H9 (cell line): Measurements from ENCODE around the gene DLX5. TPM values are rescaled to one million over a fixed set of nuclear protein-coding genes. Genes with fewer than 3 reads are reported as not detected.

Experiments
- DNase-seq: peaks from one replicate; pipeline ENCODE4 v3.0.0-alpha.2; 2017
- H2AFZ ChIP-seq: one replicate; pipeline ENCODE4 v1.6.1; 2013; ENCODE audit warnings: mild to moderate bottlenecking, low read length, control low read depth, moderate library complexity
- H2AK5ac ChIP-seq: 2 replicates; pipeline ENCODE4 v1.6.1; 2013; ENCODE audit warnings: low read length, control low read depth, mixed read lengths; ENCODE audit not compliant: insufficient read length
- H2BK120ac ChIP-seq: one replicate; pipeline ENCODE4 v1.6.1; 2013; ENCODE audit warnings: low read depth, mild to moderate bottlenecking, low read length, control low read depth, inconsistent platforms; ENCODE audit not compliant: poor library complexity, severe bottlenecking
- H2BK12ac ChIP-seq: 2 replicates; pipeline ENCODE4 v1.6.1; 2013; ENCODE audit warnings: low read length, control low read depth, mixed read lengths, low read depth; ENCODE audit not compliant: insufficient read length
- H2BK15ac ChIP-seq: 2 replicates; pipeline ENCODE4 v1.6.1; 2013; ENCODE audit warnings: low read depth, low read length, control low read depth
- H2BK20ac ChIP-seq: one replicate; pipeline ENCODE4 v1.6.1; 2013; ENCODE audit warnings: low read depth, mild to moderate bottlenecking, low read length, control low read depth, inconsistent platforms; ENCODE audit not compliant: poor library complexity, severe bottlenecking
- H2BK5ac ChIP-seq: 2 replicates; pipeline ENCODE4 v1.6.1; 2013; ENCODE audit warnings: low read length, control low read depth, mixed read lengths; ENCODE audit not compliant: insufficient read length
- H3K14ac ChIP-seq: 2 replicates; pipeline ENCODE4 v1.6.1; 2013; ENCODE audit warnings: low read length, control low read depth; ENCODE audit not compliant: insufficient read depth
- H3K18ac ChIP-seq: 2 replicates; pipeline ENCODE4 v1.6.1; 2013; ENCODE audit warnings: low read depth, mild to moderate bottlenecking, mixed read lengths, low read length, control low read depth; ENCODE audit not compliant: insufficient read length
- H3K23ac ChIP-seq: 2 replicates; pipeline ENCODE4 v1.6.1; 2013; ENCODE audit warnings: low read length, control low read depth, mixed read lengths, low read depth; ENCODE audit not compliant: insufficient read length
- H3K23me2 ChIP-seq: 2 replicates; pipeline ENCODE4 v1.6.1; 2013; ENCODE audit warnings: low read depth, mild to moderate bottlenecking, mixed read lengths, low read length, control low read depth; ENCODE audit not compliant: insufficient read length, poor library complexity, severe bottlenecking
- H3K27ac ChIP-seq: 2 replicates; pipeline ENCODE4 v1.5.1; 2013; ENCODE audit warnings: low read length, control low read depth, mixed read lengths, low read depth; ENCODE audit not compliant: insufficient read length
- H3K27me3 ChIP-seq: 2 replicates; pipeline ENCODE4 v1.6.1; 2013; ENCODE audit warnings: low read length, control low read depth, inconsistent platforms; ENCODE audit not compliant: insufficient read depth
- H3K4ac ChIP-seq: 2 replicates; pipeline ENCODE4 v1.6.1; 2013; ENCODE audit warnings: low read depth, mild to moderate bottlenecking, control low read depth, inconsistent platforms, low read length, moderate library complexity
- H3K4me1 ChIP-seq: 2 replicates; pipeline ENCODE4 v1.6.1; 2013; ENCODE audit warnings: low read length, control low read depth, inconsistent platforms; ENCODE audit not compliant: insufficient read depth
- H3K4me2 ChIP-seq: 2 replicates; pipeline ENCODE4 v1.6.1; 2013; ENCODE audit warnings: low read length, control low read depth, mixed read lengths; ENCODE audit not compliant: insufficient read length, insufficient read depth
- H3K56ac ChIP-seq: 2 replicates; pipeline ENCODE4 v1.6.1; 2013; ENCODE audit warnings: low read depth, mild to moderate bottlenecking, mixed read lengths, low read length, control low read depth; ENCODE audit not compliant: insufficient read length
- H3K79me1 ChIP-seq: 2 replicates; pipeline ENCODE4 v1.6.1; 2013; ENCODE audit warnings: low read depth, mild to moderate bottlenecking, moderate library complexity, low read length, control low read depth, inconsistent platforms; ENCODE audit not compliant: insufficient read depth, poor library complexity, severe bottlenecking
- H3K79me2 ChIP-seq: 2 replicates; pipeline ENCODE4 v1.6.1; 2013; ENCODE audit warnings: low read length, control low read depth, inconsistent platforms; ENCODE audit not compliant: insufficient read depth
- H3K9ac ChIP-seq: 2 replicates; pipeline ENCODE4 v1.6.1; 2013; ENCODE audit warnings: low read length, control low read depth, mixed read lengths; ENCODE audit not compliant: insufficient read length; ENCODE audit errors: extremely low read depth
- H3K9me3 ChIP-seq: one replicate; pipeline ENCODE4 v1.6.1; 2013; ENCODE audit warnings: low read depth, low read length, inconsistent platforms; ENCODE audit not compliant: control insufficient read depth
- H3T11ph ChIP-seq: one replicate; pipeline ENCODE4 v1.6.1; 2013; ENCODE audit warnings: mild to moderate bottlenecking, low read length, control low read depth, inconsistent platforms
- H4K20me1 ChIP-seq: one replicate; pipeline ENCODE4 v1.6.1; 2013; ENCODE audit not compliant: control insufficient read depth, insufficient read length, insufficient read depth
- H4K5ac ChIP-seq: 2 replicates; pipeline ENCODE4 v1.6.1; 2013; ENCODE audit warnings: low read depth, mild to moderate bottlenecking, mixed read lengths, low read length, control low read depth; ENCODE audit not compliant: insufficient read length
- H4K8ac ChIP-seq: replicated peaks from 2 replicates; pipeline ENCODE4 v1.6.1; 2013; ENCODE audit warnings: low read length, control low read depth, mixed read lengths, low read depth; ENCODE audit not compliant: insufficient read length
- H4K91ac ChIP-seq: 2 replicates; pipeline ENCODE4 v1.6.1; 2013; ENCODE audit warnings: low read depth, mild to moderate bottlenecking, moderate library complexity, mixed read lengths, low read length, control low read depth; ENCODE audit not compliant: insufficient read length
- H3K27ac Mint-ChIP-seq, 3 experiments: 2 replicates in 2 of 3; 3 replicates in 1 of 3; pipeline ENCODE4 v1.8.0; 2020 to 2021; ENCODE audit warnings: mixed read lengths in 3 of 3, mild to moderate bottlenecking in 1 of 3, moderate library complexity in 1 of 3
- H3K27me3 Mint-ChIP-seq: 2 replicates; pipeline ENCODE4 v1.8.0; 2021; ENCODE audit warnings: low read depth, mild to moderate bottlenecking, moderate library complexity, mixed read lengths
- H3K36me3 Mint-ChIP-seq, 3 experiments: 2 replicates in 2 of 3; 3 replicates in 1 of 3; pipeline ENCODE4 v1.8.0; 2020 to 2021; ENCODE audit warnings: low read depth in 3 of 3, mixed read lengths in 3 of 3; ENCODE audit not compliant: insufficient read depth in 1 of 3
- H3K4me1 Mint-ChIP-seq, 2 experiments: 2 replicates each; pipeline ENCODE4 v1.8.0; 2020; ENCODE audit warnings: mixed read lengths in 2 of 2
- H3K4me3 Mint-ChIP-seq, 2 experiments: 2 replicates in 1 of 2; 3 replicates in 1 of 2; pipeline ENCODE4 v1.8.0; 2020 to 2021; ENCODE audit warnings: mild to moderate bottlenecking in 2 of 2, mixed read lengths in 2 of 2, moderate library complexity in 1 of 2
- H3K9me3 Mint-ChIP-seq, 2 experiments: 2 replicates in 1 of 2; 3 replicates in 1 of 2; pipeline ENCODE4 v1.8.0; 2020; ENCODE audit warnings: mild to moderate bottlenecking in 2 of 2, mixed read lengths in 2 of 2, moderate library complexity in 1 of 2
- CTCF ChIP-seq: fragments of 200-600 bp; sonication (generic); conservative IDR thresholded peaks from 3 replicates; pipeline ENCODE4 v1.8.0; 2021; ENCODE audit warnings: antibody characterized with exemption, mild to moderate bottlenecking
- WGBS: extraction: QIAGEN DNeasy Blood & Tissue Kit; methylation state at CpG from one replicate; pipeline ENCODE4 v1.1.7; 2013; ENCODE audit warnings: missing lambda C conversion rate, low lambda C conversion rate, mixed read lengths; ENCODE audit not compliant: insufficient read length; ENCODE audit errors: extremely low coverage; 5-methylcytosine and 5-hydroxymethylcytosine counted together
- total RNA-seq: library from RNA; stranded (reverse); gene quantifications from 2 replicates; pipeline ENCODE4 v1.2.1, GENCODE V29; 2021

The DLX5 gene
- total RNA-seq, 1 experiment from 2014 or later = 0.22 TPM

- Mint-ChIP-seq H3K4me3 (peak overlapping the region; percentile 65 to 91), H3K9me3 (peaks cover 6 to 11% of the 10 kb centered on the region in 2 experiments; a peak in 4 of 5 replicates)
- no peak overlapping the region for H2BK120ac ChIP-seq
These were observed 18.4 kb downstream of the DLX5 start for GRCh38 chr7:97006055-97006815.

More at GRCh38 chr7:97006055-97006815, 18.4 kb downstream of the DLX5 start:
- H3T11ph ChIP-seq = no peak overlapping the region
- no peak overlapping the region for H2BK15ac ChIP-seq
- no peak overlapping the region for H3K27ac ChIP-seq
- H3K4me2 ChIP-seq = peak overlapping the region; percentile 63
- no peak overlapping the region for H2BK5ac ChIP-seq
- no peak overlapping the region; the same call in 1 of the 2 replicates for H3K14ac ChIP-seq
- WGBS = no CpG with 5 or more reads among the region's 83 CpGs
- no peak overlapping the region for H4K91ac ChIP-seq
- no peak overlapping the region for H3K56ac ChIP-seq
- Mint-ChIP-seq H3K36me3 (no peaks in the 10 kb centered on the region), H3K4me1 (peaks cover 33 to 49% of the 10 kb centered on the region in 2 experiments), H3K27me3 (peaks cover 98% of the 10 kb centered on the region), H3K27ac (no peak overlapping the region)
- peak overlapping the region; percentile 74 for H3K18ac ChIP-seq
- H3K27me3 ChIP-seq = peaks cover 86% of the 10 kb centered on the region
- H3K4me1 ChIP-seq = no peaks in the 10 kb centered on the region; the same call in 1 of the 2 replicates
- H2BK12ac ChIP-seq = no peak overlapping the region
- peak; percentile 80 for DNase-seq
- peaks cover 5% of the 10 kb centered on the region for H4K20me1 ChIP-seq
- no peak overlapping the region for H3K4ac ChIP-seq
- no peaks in the 10 kb centered on the region for H3K79me2 ChIP-seq
- no peak overlapping the region for H3K23ac ChIP-seq
- TF ChIP-seq CTCF = peak; percentile 17; the same call in 2 of the 3 replicates
- H2AK5ac ChIP-seq = no peak overlapping the region
- H2AFZ ChIP-seq = no peak overlapping the region
- no peak overlapping the region for H4K5ac ChIP-seq
- no peak overlapping the region for H3K9ac ChIP-seq
- no peaks in the 10 kb centered on the region for H3K79me1 ChIP-seq
- no peaks in the 10 kb centered on the region for H3K9me3 ChIP-seq
- peaks cover 9% of the 10 kb centered on the region for H3K23me2 ChIP-seq
- H2BK20ac ChIP-seq = no peak overlapping the region
- no peak overlapping the region for H4K8ac ChIP-seq
